Vagina (tissue), 2 donors: ENCODE measurements around the gene NUB1.

Experiments used
- POLR2A ChIP-seq, 2 donors: fragments of 450-650 bp; IDR thresholded peaks; one replicate each; pipeline ENCODE4 v1.6.1; 2017; ENCODE audit warnings: antibody characterized with exemption in 2 of 2, mild to moderate bottlenecking in 2 of 2, moderate library complexity in 2 of 2
- POLR2AphosphoS5 ChIP-seq, 2 donors: sonication (generic); formaldehyde crosslinking; IDR thresholded peaks; one replicate each; pipeline ENCODE4 v1.9.0; 2017; ENCODE audit warnings: antibody characterized with exemption in 2 of 2, mild to moderate bottlenecking in 2 of 2, low read depth in 1 of 2; ENCODE audit not compliant: insufficient read depth in 1 of 2
- TF ChIP-seq, protein P1 (sequence below), 3 experiments: fragments of 450-650 bp in 2 of 3; fragments of 200-600 bp in 1 of 3; sonication (generic) in 1 of 3; IDR thresholded peaks; one replicate each; pipeline ENCODE4 v1.5.1; 2017 to 2019; ENCODE audit warnings: antibody characterized with exemption in 3 of 3, mild to moderate bottlenecking in 2 of 3, moderate library complexity in 2 of 3

DNA sequence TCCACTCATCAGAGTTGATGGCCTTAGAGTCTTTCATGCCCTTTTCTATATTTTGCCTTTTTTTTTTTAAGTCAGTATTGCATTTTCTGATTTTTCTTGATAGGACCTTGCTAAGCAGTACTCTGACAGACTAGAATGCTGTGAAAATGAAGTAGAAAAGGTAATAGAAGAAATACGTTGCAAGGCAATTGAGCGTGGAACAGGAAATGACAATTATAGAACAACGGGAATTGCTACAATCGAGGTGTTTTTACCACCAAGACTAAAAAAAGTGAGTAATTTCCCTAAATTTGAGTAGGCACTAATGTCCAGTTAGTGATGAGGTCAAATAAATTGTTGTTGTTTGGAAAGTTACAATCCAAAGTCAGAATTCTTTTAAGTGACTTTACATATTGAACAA is 7.4 kb downstream of the NUB1 start:
- TF ChIP-seq POLR2A (IDR thresholded peaks at IDR 0.05) (no peak), POLR2AphosphoS5 (IDR thresholded peaks at IDR 0.05; ENCODE audit: insufficient read depth in 1 of 2, low read depth in 1 of 2) (no peak)
- TF ChIP-seq, protein P1, sequence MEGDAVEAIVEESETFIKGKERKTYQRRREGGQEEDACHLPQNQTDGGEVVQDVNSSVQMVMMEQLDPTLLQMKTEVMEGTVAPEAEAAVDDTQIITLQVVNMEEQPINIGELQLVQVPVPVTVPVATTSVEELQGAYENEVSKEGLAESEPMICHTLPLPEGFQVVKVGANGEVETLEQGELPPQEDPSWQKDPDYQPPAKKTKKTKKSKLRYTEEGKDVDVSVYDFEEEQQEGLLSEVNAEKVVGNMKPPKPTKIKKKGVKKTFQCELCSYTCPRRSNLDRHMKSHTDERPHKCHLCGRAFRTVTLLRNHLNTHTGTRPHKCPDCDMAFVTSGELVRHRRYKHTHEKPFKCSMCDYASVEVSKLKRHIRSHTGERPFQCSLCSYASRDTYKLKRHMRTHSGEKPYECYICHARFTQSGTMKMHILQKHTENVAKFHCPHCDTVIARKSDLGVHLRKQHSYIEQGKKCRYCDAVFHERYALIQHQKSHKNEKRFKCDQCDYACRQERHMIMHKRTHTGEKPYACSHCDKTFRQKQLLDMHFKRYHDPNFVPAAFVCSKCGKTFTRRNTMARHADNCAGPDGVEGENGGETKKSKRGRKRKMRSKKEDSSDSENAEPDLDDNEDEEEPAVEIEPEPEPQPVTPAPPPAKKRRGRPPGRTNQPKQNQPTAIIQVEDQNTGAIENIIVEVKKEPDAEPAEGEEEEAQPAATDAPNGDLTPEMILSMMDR (IDR thresholded peaks at IDR 0.05) = no peak
